WI38 (cell line): Measurements from ENCODE around the gene POMT2.

Experiments used
- H3K4me3 ChIP-seq: 2 replicates; pipeline ENCODE4 v1.5.1; 2011; ENCODE audit warnings: low read depth, mild to moderate bottlenecking, control low read depth, low read length
- CTCF ChIP-seq: IDR thresholded peaks from 2 replicates; pipeline ENCODE4 v1.5.1; 2012; ENCODE audit warnings: low read depth, mild to moderate bottlenecking, control low read depth, low read length

Gene POMT2

GRCh38 chr14:77318006-77318553 is 2.6 kb downstream of the POMT2 start:
- no peak overlapping the region for H3K4me3 ChIP-seq
- no peak for TF ChIP-seq CTCF

- no peak for TF ChIP-seq CTCF
- H3K4me3 ChIP-seq = no peak overlapping the region
Measured at GRCh38 chr14:77316872-77317301, 3.8 kb downstream of the POMT2 start.

- no peak overlapping the region for H3K4me3 ChIP-seq
- TF ChIP-seq CTCF = no peak
Measured at GRCh38 chr14:77316195-77316505, 4.5 kb downstream of the POMT2 start.

- TF ChIP-seq CTCF = no peak
- H3K4me3 ChIP-seq = no peak overlapping the region
Measured at GRCh38 chr14:77314539-77315457, 5.9 kb downstream of the POMT2 start.

GRCh38 chr14:77314043-77314442 is 6.6 kb downstream of the POMT2 start:
- H3K4me3 ChIP-seq = no peak overlapping the region
- TF ChIP-seq CTCF = no peak

- TF ChIP-seq CTCF = no peak
Measured at GRCh38 chr14:77313371-77313770, 7.3 kb downstream of the POMT2 start.

GRCh38 chr14:77311217-77311616 is 9.5 kb downstream of the POMT2 start:
- TF ChIP-seq CTCF = no peak
- H3K4me3 ChIP-seq = no peak overlapping the region

More at GRCh38 chr14:77313371-77313770, 7.3 kb downstream of the POMT2 start:
- H3K4me3 ChIP-seq = no peak overlapping the region
